ENCODE measurements around the gene HOOK2. TPM values are rescaled to one million over a fixed set of nuclear protein-coding genes. Genes with fewer than 3 reads are reported as not detected.

HOOK2 gene
- total RNA-seq, 2 experiments from 2014 or later: 20.4 to 20.9 TPM

DNA sequence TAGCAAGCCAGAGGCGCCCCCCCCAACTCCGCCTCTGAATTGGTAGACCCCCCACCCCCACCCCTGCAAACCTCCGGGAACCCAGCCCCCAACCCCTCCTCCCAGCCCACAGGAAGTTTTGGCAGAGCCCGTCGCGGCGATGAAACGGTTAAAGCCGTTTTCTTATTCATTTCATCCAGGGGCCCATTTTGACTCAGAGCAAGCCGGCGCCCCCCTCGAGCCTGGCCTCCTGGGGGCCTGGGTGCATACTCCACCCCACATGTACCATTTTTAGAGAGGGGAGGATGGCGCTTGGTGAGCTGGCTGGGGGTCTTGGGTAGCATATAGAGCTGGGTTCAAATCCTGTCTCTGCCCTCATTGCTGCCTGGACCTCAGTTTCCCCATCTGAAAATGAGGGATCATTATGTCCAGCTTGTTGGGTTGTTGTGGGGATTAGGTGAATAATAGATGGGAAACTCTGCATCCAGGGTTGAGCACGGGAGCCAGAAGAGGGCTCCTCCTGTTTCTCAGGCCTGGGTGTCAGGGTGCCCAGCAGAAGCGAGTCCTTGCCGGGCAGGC is 8.0 kb upstream of the HOOK2 start:
- ChIA-PET POLR2A (interaction anchor here (0.6 to 2.9 kb wide), 2 partner anchors 9 to 380 kb away, joined by 3 to 53 read pairs; partner anchors contain the start of gene JUNB), CTCF (interaction anchor here (0.6 to 12.0 kb wide), 3 partner anchors 12 to 26 kb away, joined by 3 to 285 read pairs (median 5); partner anchors contain the start of gene JUNB)
- DNase-seq: peak; percentile 92
- no peak overlapping the region for H3K27ac Mint-ChIP-seq
- H3K36me3 Mint-ChIP-seq (ENCODE audit: low read depth): no peaks in the 10 kb centered on the region
- H3K27me3 Mint-ChIP-seq: no peaks in the 10 kb centered on the region
- peak overlapping the region; percentile 74 for H3K4me3 Mint-ChIP-seq
- no peaks in the 10 kb centered on the region for H3K9me3 Mint-ChIP-seq (ENCODE audit: low read depth)
- peak; percentile 28 for ATAC-seq
- peaks cover 34% of the 10 kb centered on the region for H3K4me1 Mint-ChIP-seq
- intact Hi-C loops (cut with DNase I, micrococcal nuclease): loop anchor here (2.0 to 10.0 kb wide), 6 partner anchors 47 to 1741 kb away; partner anchors contain the start of genes CALR (in 1 of the 2), GET3 (in 1 of the 2), TECR (in 1 of the 2) and ZNF490 (in 1 of the 2)

DNA sequence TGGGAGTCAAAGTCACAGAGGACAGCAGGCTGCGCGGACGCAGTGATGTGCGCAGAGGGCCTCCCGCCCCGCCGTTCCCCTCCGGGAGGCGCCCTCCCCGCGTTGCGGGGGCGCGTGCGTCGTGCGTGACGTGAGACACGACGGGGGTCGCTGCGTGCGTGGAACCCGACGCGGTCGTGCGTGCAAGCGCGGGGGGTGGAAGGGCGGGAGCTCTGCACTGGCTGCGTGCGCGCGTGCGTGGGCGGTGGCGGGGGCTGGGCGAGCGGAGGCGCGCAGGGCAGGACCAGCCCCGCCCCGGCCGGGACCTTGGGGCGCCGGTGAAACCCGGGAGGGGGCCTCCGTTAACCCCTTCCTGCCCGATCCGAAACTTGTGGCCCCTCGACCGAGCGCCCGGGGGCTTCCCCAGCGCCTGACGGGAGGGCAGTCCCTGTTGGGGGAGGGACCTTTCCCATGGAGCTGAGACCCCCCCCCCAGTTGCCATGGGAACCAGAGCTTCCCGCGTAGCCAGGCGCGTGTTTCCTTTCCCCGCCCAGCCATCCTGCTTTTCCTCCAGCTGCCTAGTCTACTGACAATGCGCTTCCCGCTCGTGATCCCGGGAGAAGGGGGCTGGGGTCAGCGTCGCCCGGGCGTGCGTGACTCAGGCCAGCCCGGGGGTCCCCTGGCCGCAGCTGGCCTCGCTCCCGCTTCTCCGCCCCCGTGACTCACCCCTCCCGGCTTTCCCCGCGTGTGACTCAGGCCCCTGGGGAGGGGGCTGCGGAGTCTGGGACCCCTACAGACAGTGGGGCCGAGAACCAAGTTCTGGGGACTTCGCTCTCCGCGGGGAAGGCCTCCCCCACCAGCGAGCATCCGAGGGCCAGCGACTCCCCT is 7.3 kb upstream of the HOOK2 start:
- Mint-ChIP-seq H3K36me3 (ENCODE audit: low read depth) (no peaks in the 10 kb centered on the region), H3K4me3 (peak overlapping the region; percentile 74), H3K4me1 (peaks cover 33% of the 10 kb centered on the region), H3K9me3 (ENCODE audit: low read depth) (no peaks in the 10 kb centered on the region), H3K27me3 (no peaks in the 10 kb centered on the region), H3K27ac (peak overlapping the region; percentile 98)
- DNase-seq (peak; percentile 95), ATAC-seq (peak; percentile 40)
- ChIA-PET CTCF (interaction anchor here (0.6 to 12.0 kb wide), 4 partner anchors 9 to 25 kb away, joined by 3 to 285 read pairs (median 4); partner anchors contain the start of gene JUNB), POLR2A (interaction anchor here (2.9 kb wide), 1 partner anchor 10 kb away, joined by 53 read pairs; the partner anchor contains the start of gene JUNB)
- intact Hi-C loops (cut with DNase I, micrococcal nuclease): loop anchor here (1.0 to 10.0 kb wide), 8 partner anchors 8 to 1742 kb away; partner anchors contain the start of genes CALR (in 1 of the 2), GET3 (in 1 of the 2), JUNB (in 1 of the 2) and TECR (in 1 of the 2)

DNA sequence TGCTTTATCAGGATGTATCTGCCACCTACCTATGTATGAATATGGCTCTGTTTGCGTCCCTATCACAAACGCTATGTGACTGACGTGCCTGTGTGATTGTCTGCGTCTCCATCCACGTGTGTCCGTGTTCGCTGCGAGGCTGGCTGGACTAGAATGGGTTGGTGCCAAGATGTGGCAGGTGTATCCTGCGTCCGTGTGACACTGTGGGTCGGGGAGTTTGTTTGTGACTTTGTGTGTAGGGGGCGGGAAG is 6.7 kb upstream of the HOOK2 start:
- Mint-ChIP-seq H3K9me3 (ENCODE audit: low read depth) (no peaks in the 10 kb centered on the region), H3K36me3 (ENCODE audit: low read depth) (no peaks in the 10 kb centered on the region), H3K27me3 (no peaks in the 10 kb centered on the region), H3K4me1 (peaks cover 37% of the 10 kb centered on the region), H3K27ac (peak overlapping the region; percentile 98), H3K4me3 (peak overlapping the region; percentile 74)
- no peak for ATAC-seq
- intact Hi-C loops (cut with DNase I, micrococcal nuclease): loop anchor here (1.0 to 10.0 kb wide), 8 partner anchors 8 to 1743 kb away; partner anchors contain the start of genes CALR (in 1 of the 2), GET3 (in 1 of the 2), JUNB (in 1 of the 2) and TECR (in 1 of the 2)
- POLR2A ChIA-PET: interaction anchor here (2.9 kb wide), 1 partner anchor 10 kb away, joined by 53 read pairs; the partner anchor contains the start of gene JUNB
- no peak for DNase-seq
- CTCF ChIA-PET: interaction anchor here (1.2 to 12.0 kb wide), 2 partner anchors 9 to 14 kb away, joined by 4 to 285 read pairs; partner anchors contain the start of gene JUNB

DNA sequence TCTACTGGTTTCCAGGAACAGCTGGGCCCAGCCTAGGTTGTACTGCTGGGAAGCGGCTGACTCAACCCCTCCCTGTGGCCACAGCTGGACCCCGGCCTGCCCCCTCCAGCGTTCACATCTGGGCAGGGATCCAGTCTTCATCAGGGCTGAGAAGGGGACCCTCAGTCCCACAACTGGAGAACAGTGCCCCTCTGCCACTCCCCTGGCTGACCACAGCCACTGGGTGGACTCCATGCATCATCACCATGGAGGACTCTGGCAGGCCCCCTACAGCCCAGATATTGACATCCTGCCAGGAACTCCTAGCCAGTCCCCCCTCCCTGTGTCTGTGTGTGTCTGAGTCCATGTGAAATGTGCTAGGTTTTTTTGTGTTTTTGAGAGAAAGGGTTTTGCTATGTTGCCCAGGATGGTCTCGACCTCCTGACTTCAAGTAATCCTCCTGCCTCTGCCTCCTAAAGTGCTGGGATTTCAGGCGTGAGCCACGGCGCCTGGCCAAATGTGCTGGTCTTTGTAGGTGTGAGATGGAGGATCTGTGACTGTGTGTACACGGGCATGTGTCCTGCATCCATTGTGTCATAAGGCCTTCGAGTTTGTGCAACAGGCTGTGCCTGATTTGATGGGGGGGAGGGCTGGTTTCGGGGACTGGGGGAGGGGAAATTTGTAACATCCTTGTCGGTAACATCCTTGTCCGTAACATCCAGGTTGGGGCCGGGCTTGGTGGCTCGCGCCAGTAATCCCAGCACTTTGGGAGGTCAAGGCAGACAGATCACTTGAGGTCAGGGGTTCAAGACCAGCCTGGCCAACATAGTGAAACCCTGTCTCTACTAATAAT is 4.0 kb upstream of the HOOK2 start:
- ChIA-PET POLR2A (interaction anchor here (2.4 to 2.8 kb wide), 2 partner anchors 9 to 12 kb away, joined by 9 to 40 read pairs; partner anchors contain the start of gene JUNB), CTCF (interaction anchor here (0.6 to 12.0 kb wide), 7 partner anchors 9 to 1297 kb away, joined by 3 to 285 read pairs (median 5); partner anchors contain the start of genes GET3, JUNB, RNASEH2A and THSD8)
- H3K4me1 Mint-ChIP-seq: peaks cover 38% of the 10 kb centered on the region
- no peaks in the 10 kb centered on the region for H3K27me3 Mint-ChIP-seq
- H3K27ac Mint-ChIP-seq: peak overlapping the region; percentile 95
- peak overlapping the region; percentile 82 for H3K4me3 Mint-ChIP-seq
- intact Hi-C loops (cut with DNase I, micrococcal nuclease): no loop called here
- H3K36me3 Mint-ChIP-seq (ENCODE audit: low read depth): no peaks in the 10 kb centered on the region
- ATAC-seq (no peak), DNase-seq (peak; percentile 41)
- no peaks in the 10 kb centered on the region for H3K9me3 Mint-ChIP-seq (ENCODE audit: low read depth)

DNA sequence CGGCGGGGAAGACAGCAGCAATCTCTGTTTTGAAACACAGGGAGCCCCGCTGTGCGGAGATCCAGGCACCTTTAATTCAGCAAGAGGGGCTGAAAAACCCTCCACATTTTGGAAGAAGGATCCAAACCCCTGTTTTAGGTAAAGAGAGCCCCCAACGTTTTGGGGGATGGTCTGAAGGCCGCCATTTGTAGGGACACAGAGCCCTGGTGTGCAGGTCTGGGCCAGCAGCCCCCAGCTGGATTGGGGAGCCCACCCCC is 3.5 kb upstream of the HOOK2 start:
- CTCF ChIA-PET: interaction anchor here (0.6 to 12.0 kb wide), 9 partner anchors 9 to 1297 kb away, joined by 3 to 285 read pairs (median 4); partner anchors contain the start of genes GET3, JUNB, RNASEH2A and THSD8
- POLR2A ChIA-PET: interaction anchor here (1.8 to 2.8 kb wide), 3 partner anchors 10 to 17 kb away, joined by 9 to 40 read pairs (median 11); partner anchors contain the start of gene JUNB
- Mint-ChIP-seq H3K9me3 (ENCODE audit: low read depth) (no peaks in the 10 kb centered on the region), H3K27ac (peak overlapping the region; percentile 95), H3K4me1 (peaks cover 39% of the 10 kb centered on the region), H3K27me3 (no peaks in the 10 kb centered on the region), H3K36me3 (ENCODE audit: low read depth) (no peaks in the 10 kb centered on the region), H3K4me3 (peak overlapping the region; percentile 82)
- DNase-seq (no peak), ATAC-seq (no peak)
- intact Hi-C loops (cut with DNase I, micrococcal nuclease): no loop called here

GRCh38 chr19:12778017-12778904 is 2.9 kb upstream of the HOOK2 start:
- DNase-seq (peak; percentile 70), ATAC-seq (peak; percentile 3)
- Mint-ChIP-seq H3K9me3 (ENCODE audit: low read depth) (no peaks in the 10 kb centered on the region), H3K36me3 (ENCODE audit: low read depth) (no peaks in the 10 kb centered on the region), H3K4me1 (peaks cover 45% of the 10 kb centered on the region), H3K27me3 (no peaks in the 10 kb centered on the region), H3K4me3 (peak overlapping the region; percentile 82), H3K27ac (peak overlapping the region; percentile 95)
- intact Hi-C loops (cut with DNase I, micrococcal nuclease): no loop called here
- ChIA-PET POLR2A (interaction anchor here (1.0 to 2.8 kb wide), 5 partner anchors 10 to 22 kb away, joined by 5 to 40 read pairs (median 9); partner anchors contain the start of gene JUNB), CTCF (interaction anchor here (0.6 to 12.0 kb wide), 17 partner anchors 10 to 321 kb away, joined by 3 to 285 read pairs (median 4); partner anchors contain the start of genes GET3, JUNB, RNASEH2A and THSD8)

GRCh38 chr19:12777217-12778016 is 2.1 kb upstream of the HOOK2 start:
- ATAC-seq (peak; percentile 24), DNase-seq (peak; percentile 90)
- H3K27ac Mint-ChIP-seq: peak overlapping the region; percentile 95
- no peaks in the 10 kb centered on the region for H3K36me3 Mint-ChIP-seq (ENCODE audit: low read depth)
- peak overlapping the region; percentile 82 for H3K4me3 Mint-ChIP-seq
- no peaks in the 10 kb centered on the region for H3K9me3 Mint-ChIP-seq (ENCODE audit: low read depth)
- intact Hi-C loops (cut with DNase I, micrococcal nuclease): loop anchor here (1.0 kb wide), 1 partner anchor 19 kb away; no protein-coding TSS in a partner anchor
- CTCF ChIA-PET: interaction anchor here (0.6 to 12.0 kb wide), 17 partner anchors 10 to 218 kb away, joined by 3 to 285 read pairs (median 4); partner anchors contain the start of gene JUNB
- POLR2A ChIA-PET: interaction anchor here (0.6 to 2.8 kb wide), 7 partner anchors 11 to 96 kb away, joined by 3 to 40 read pairs (median 6); partner anchors contain the start of genes DHPS and JUNB
- H3K4me1 Mint-ChIP-seq: peaks cover 45% of the 10 kb centered on the region
- H3K27me3 Mint-ChIP-seq: no peaks in the 10 kb centered on the region

DNA sequence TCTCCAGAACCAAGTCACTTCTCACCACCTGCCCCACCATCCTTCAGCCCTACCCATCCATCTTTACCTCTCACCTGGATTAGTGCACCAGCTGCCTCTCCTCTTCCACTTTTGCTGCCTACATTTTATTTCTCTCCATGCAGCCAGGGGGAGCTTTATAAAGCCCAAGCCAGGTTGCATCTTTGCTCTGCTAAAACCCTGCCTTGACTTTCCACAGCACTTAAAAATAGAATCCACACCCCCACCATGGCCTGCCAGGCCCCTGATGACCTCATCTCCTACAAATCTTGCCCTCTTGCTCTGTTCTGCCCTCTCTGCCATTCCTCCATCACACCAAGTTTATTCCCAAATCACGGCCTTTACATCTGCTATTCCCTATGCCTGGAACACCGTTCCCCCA is 1.8 kb downstream of the HOOK2 start:
- CTCF ChIA-PET: interaction anchor here (0.6 to 12.0 kb wide), 6 partner anchors 9 to 959 kb away, joined by 3 to 285 read pairs (median 4); partner anchors contain the start of genes JUNB and THSD8
- peak; percentile 25 for DNase-seq

DNA sequence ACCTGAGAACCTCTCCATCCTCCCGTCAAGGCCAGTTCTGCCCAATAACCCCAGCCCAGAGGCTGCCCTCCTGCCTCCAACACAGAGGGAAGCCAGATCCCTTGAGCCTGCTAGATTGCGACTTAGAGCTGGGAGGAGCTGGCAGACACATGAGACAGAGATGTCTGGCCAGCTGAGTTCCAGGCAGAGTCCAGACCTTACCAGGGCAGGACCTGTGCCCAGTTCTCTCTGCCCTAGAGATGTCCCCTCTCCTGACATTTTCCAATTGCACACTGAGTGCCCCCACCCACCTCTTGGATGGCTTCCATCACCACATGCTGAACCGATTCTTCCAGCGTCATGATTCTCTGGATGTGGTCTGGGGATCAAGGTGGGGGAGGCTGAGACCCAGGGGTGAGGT is 3.0 kb downstream of the HOOK2 start:
- no peaks in the 10 kb centered on the region for H3K36me3 Mint-ChIP-seq (ENCODE audit: low read depth)
- no peak overlapping the region for H3K4me3 Mint-ChIP-seq
- H3K27me3 Mint-ChIP-seq: no peaks in the 10 kb centered on the region
- H3K4me1 Mint-ChIP-seq: peaks cover 19% of the 10 kb centered on the region
- intact Hi-C loops (cut with DNase I, micrococcal nuclease): no loop called here
- H3K27ac Mint-ChIP-seq: no peak overlapping the region
- POLR2A ChIA-PET: no interaction called here
- DNase-seq (no peak), ATAC-seq (no peak)
- CTCF ChIA-PET: interaction anchor here (1.0 to 12.0 kb wide), 5 partner anchors 9 to 40 kb away, joined by 3 to 285 read pairs (median 4); partner anchors contain the start of gene JUNB
- H3K9me3 Mint-ChIP-seq (ENCODE audit: low read depth): no peaks in the 10 kb centered on the region

More for the DNA sequence above, 1.8 kb downstream of the HOOK2 start:
- Mint-ChIP-seq H3K27ac (no peak overlapping the region), H3K36me3 (ENCODE audit: low read depth) (no peaks in the 10 kb centered on the region), H3K9me3 (ENCODE audit: low read depth) (no peaks in the 10 kb centered on the region), H3K4me1 (peaks cover 24% of the 10 kb centered on the region), H3K27me3 (no peaks in the 10 kb centered on the region), H3K4me3 (peak overlapping the region; percentile 3)
- intact Hi-C loops (cut with DNase I, micrococcal nuclease): no loop called here
- POLR2A ChIA-PET: no interaction called here
- no peak for ATAC-seq
